NCI-H460 (cell line): ENCODE data around the gene RASGRP3. TPM values are rescaled to one million over a fixed set of nuclear protein-coding genes. Genes with fewer than 3 reads are reported as not detected.

ENCODE experiments used
- DNase-seq: peaks from one replicate; pipeline ENCODE4 v3.0.0-alpha.2; 2016; ENCODE audit warnings: low read depth; ENCODE audit errors: extremely low read depth
- total RNA-seq: library from RNA; depleted of rRNA; stranded (reverse); fragments of >200 nt; shearing (Covaris generic); gene quantifications from 2 replicates; pipeline ENCODE4 v1.2.3, GENCODE V29; 2014

Gene RASGRP3
- total RNA-seq, 1 experiment from 2014 or later: not detected

- DNase-seq: no peak
Measured at GRCh38 chr2:33489835-33490431, 13.5 kb downstream of the RASGRP3 start.

GRCh38 chr2:33491441-33492084 is 15.1 kb downstream of the RASGRP3 start:
- DNase-seq: no peak

DNA sequence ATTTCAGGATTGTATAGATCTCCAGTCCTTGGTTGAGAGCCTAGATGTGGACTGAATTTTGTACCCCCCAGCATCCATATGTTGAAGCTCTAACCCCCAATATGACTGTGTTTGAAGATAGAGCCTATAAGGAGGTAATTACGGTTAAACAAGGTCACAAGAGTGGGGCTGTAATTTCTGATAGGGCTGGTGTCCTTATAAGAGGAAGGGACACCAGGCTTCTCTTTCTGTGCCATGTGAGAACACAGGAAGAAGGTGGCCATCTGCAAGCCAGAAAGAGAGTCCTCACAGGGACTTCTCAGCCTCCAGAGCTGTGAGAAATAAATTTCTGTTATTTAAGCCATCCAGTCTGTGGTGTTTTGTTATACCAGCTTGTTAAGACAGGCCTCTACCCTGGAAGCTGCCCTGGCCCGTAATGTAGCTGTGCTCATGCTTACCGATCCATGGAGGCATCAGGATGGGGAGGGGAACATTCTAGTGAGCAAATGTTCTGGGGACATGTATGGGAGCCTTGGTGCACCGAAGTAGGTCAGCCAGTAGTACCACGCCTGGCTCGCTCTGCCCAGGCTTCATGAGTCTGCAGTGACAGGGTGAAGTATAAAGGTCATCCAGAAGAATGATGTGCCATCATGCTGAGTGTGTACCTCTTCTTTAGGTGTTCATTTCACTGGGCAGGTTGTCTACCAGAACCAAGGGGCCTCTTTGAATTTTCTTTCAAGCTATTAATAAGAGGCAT is 16.1 kb downstream of the RASGRP3 start:
- DNase-seq: no peak

DNA sequence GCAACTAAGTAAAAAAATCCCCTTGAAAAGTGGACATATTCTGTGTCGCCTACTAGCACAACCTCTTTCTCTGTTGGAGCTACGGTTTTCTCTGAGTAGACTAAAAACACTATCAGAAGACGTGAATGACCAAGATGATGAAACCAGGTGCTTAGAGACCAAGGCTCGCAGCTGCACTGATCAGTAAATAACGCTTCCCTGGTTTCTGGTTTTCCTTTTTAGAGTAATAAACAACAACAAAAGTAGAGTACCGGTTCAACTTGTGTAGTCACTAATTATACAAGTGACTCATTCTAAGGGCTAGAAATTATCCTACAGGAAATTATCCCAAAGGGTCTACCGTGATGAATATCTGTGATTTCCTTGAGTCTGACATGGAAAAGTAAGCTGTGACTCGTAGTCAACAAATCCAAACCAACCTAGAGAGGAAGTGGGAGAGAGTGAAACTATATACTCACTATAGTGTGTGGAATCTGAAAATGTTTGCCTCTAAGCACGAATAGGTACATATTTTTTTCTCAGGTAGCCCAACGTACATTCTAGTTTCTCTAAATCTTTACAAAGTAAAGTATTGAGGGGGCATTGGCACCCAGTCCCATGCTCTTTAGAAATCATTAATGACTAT is 17.8 kb downstream of the RASGRP3 start:
- DNase-seq: no peak

DNA sequence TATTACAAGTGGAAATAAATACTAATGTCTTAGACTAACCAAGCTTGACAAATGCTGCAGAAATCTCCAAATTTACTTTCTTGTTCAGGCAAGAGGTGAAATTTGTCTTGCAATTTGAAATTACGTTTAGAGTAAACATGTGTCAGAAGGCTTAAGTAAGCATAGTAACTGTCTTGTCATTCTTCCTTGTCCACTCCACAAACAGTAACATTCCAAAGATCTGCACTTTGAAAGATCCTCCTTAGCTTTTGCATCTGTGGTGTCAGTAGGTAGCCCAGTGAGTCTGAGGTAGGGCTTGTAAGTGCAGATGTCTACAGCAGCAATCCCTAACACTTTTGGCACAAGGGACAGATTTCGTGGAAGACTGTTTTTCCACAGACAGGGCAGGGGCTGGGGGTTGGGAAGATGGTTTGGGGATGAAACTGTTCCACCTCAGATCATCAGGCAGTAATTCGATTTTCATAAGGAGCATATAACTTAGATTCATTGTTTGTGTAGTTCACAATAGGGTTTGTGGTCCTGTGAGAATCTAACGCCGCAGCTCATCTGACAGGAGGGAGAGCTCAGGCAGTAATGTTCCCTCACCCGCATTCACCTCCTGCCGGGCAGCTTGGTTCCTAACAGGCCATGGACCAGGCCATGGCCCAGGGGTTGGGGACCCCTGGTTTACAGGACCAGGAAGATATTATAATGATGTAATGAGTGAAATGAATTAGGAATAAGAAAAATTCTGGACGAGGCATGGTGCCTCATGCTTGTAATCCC is 18.6 kb downstream of the RASGRP3 start:
- no peak for DNase-seq

DNA sequence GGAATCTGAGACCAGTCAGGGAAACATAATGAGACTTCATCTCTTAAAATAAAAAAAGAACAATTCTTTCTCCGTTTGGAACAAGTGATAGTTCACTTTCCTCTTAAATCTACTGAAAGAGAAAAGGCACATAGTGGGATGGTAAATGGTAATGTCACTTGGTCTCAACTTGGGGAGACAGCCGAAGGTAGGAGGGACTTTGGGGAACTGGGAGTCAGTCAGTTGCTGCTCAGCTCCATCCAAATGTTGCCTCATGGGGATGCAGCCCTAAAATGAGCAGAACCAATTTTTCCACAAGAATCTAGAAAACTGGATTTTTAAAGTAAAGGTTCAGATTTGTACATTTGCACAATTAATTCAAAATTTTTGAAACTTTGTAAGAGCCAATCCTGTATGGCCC is 19.2 kb downstream of the RASGRP3 start:
- no peak for DNase-seq

DNA sequence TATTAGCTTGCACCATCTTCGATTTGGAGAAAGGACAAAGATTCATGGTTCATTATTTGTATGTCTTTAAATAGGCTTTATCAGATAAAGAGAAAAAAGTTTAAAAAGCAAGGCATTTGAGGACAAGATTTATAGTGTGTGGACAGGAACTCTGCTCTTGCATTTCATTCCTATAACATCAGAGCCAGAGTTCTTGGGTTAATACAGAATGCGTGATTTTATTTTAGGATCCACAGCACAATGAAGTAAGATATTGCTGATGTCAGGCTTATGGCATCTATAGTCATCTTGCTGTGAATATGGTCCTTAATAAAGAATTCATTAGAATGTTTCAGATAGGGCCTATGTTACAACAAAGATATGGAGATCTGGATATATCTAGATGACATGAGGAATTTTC is 19.7 kb downstream of the RASGRP3 start:
- no peak for DNase-seq

- no peak for DNase-seq
Measured at GRCh38 chr2:33496726-33497125, 20.3 kb downstream of the RASGRP3 start.

- no peak for DNase-seq
Measured at GRCh38 chr2:33497221-33497650, 20.8 kb downstream of the RASGRP3 start.

GRCh38 chr2:33498291-33498956 is 22.0 kb downstream of the RASGRP3 start:
- DNase-seq: no peak

DNA sequence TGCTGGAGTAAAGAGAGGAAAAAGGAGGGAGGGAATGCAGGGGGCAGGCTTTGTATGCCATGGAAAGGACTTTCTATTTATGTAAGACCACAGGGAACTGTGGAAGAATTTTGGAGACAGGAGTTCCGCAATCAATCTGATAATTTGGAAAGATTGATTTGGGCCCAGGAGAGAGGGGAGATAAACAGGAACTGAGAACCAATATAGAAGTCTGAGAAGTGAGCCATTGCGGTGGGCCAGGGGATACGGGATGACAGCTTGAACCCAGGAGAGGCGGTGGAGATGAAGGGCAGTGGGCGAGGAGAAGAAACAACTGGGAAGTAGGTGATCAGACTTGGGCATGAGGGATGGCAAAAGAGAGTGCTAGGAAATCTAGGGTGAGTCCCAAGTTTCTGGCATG is 23.7 kb downstream of the RASGRP3 start:
- no peak for DNase-seq

DNA sequence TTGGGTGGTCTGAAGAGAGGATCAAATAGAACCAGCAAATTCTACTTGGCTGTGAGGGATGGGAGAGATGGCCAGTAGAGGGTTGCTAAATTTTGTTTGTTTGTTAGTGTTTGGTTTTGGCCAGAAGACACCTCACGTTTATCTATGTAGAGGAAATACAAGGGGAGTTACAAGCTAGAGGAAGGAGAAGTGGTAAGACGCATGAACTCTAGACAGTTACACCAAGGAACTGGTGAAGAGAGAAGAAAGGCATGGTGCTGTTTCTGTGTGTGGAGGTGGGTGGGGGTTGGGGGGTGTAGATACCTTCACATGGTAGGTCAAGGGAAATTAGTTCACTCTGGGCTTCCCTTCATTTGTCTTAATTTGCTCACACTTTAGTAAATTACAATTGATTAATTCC is 25.6 kb downstream of the RASGRP3 start:
- no peak for DNase-seq

- DNase-seq: no peak
Measured at GRCh38 chr2:33503002-33503401, 26.6 kb downstream of the RASGRP3 start.

DNA sequence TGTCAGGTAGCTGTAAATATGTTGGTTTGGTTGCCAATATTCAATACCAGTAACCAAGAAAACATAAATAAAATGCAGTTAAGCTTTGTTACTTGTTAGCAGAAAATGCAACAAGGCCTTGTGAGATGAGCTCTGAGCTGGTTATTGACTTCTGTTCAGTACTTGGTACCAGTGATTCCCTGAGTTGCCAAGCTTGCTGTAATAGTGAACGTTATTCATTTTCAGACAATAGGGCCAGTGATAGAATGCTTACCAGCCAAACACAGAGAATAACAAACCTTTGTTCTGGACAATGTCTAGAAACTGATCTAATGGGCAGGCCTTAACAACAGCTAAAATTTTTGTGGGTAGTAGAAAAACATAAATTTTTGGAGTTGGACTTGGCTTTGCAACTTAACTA is 29.5 kb downstream of the RASGRP3 start:
- DNase-seq: no peak

GRCh38 chr2:33509908-33510585 is 33.6 kb downstream of the RASGRP3 start:
- no peak for DNase-seq

GRCh38 chr2:33510586-33510968 is 34.1 kb downstream of the RASGRP3 start:
- no peak for DNase-seq

DNA sequence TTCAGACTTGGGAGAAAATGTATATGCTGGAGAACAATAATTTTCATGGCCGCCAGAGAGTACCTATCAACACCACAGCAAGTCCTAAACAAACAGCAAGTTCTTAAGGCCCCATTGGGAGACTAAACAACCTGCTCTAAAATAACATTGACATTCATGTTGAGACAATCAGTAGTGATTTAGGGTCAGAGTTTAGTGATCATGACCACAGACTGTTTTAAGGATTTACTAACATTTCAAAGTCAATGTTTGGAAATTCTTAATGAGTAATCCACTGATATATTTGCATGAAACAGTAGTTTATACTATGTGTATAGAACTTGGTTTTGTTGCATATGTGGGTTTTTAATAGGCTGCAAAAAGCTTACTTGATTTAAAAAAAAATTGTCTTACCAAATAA is 34.7 kb downstream of the RASGRP3 start:
- DNase-seq: no peak

- DNase-seq: no peak
Measured at GRCh38 chr2:33512112-33512511, 35.7 kb downstream of the RASGRP3 start.

DNA sequence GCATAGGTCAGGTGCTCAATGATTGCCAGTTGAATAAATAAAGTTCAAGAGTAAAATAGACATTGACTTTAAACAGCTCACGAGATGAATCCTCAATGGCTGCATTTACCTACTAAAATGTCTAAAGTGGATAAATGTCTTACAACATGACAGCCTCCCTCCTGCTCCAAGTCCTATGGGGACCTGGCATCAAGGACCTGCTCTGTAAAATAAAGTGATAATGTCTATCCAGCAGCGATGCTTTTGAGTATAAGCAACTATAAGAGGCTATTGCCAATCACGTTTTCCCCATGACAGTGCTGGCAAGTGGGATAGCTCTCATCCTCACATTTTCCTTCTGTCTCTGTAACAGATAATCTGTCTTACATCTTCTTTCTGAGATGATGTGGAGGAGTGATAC is 37.0 kb downstream of the RASGRP3 start:
- DNase-seq: no peak
